ENCODE results near the gene PTH2R. TPM values are rescaled to one million over a fixed set of nuclear protein-coding genes. Genes with fewer than 3 reads are reported as not detected.

The PTH2R gene
- total and polyA plus RNA-seq, 2 experiments from 2014 or later: 0.18 to 0.38 TPM

- TF ChIP-seq ZNF462 (CRISPR knock-in tag; IDR thresholded peaks at IDR 0.05) (no peak), JUNB (IDR thresholded peaks at IDR 0.05; ENCODE audit: unreplicated experiment) (no peak), REST (IDR thresholded peaks at IDR 0.05; ENCODE audit: unreplicated experiment) (no peak), ZNF331 (CRISPR knock-in tag; IDR thresholded peaks at IDR 0.05; ENCODE audit: low read depth) (no peak), EZH2phosphoT487 (IDR thresholded peaks at IDR 0.05; ENCODE audit: unreplicated experiment) (no peak), POLR2AphosphoS5 (IDR thresholded peaks at IDR 0.05; ENCODE audit: low read depth) (no peak)
Measured at GRCh38 chr2:208501206-208501605, 94.6 kb downstream of the PTH2R start (continued).

GRCh38 chr2:208502288-208502687, 95.7 kb downstream of the PTH2R start:
- Histone ChIP-seq H3K27ac (ENCODE audit: low read depth) (no peak overlapping the region), H3K27me3 (ENCODE audit: insufficient read depth) (no peaks in the 10 kb centered on the region), H3K9me2 (ENCODE audit: insufficient read depth) (no peaks in the 10 kb centered on the region), H2AFZ (no peak overlapping the region), H3K4me3 (no peak overlapping the region), H3K4me2 (no peak overlapping the region), H3K36me3 (ENCODE audit: insufficient read depth) (no peaks in the 10 kb centered on the region), H3F3A (replicated peaks; ENCODE audit: low read depth) (no peaks in the 10 kb centered on the region), H4K20me1 (replicated peaks; ENCODE audit: insufficient read depth) (no peaks in the 10 kb centered on the region), H3K4me1 (ENCODE audit: insufficient read depth) (peaks cover 7% of the 10 kb centered on the region; the same call in 1 of the 2 replicates), H3K79me2 (replicated peaks; ENCODE audit: insufficient read depth) (no peaks in the 10 kb centered on the region)
- no peaks in the 10 kb centered on the region for H3K27me3 Mint-ChIP-seq (ENCODE audit: insufficient read depth, low read depth, poor library complexity)
- H3K4me3 Mint-ChIP-seq: no peak overlapping the region
- H3K4me1 Mint-ChIP-seq: peaks cover 7% of the 10 kb centered on the region; the same call in 2 of the 3 replicates
- ATAC-seq: no peak
- H3K9me3 Mint-ChIP-seq: peaks cover 2% of the 10 kb centered on the region; the same call in 1 of the 3 replicates
- H3K36me3 Mint-ChIP-seq (ENCODE audit: low read depth): peaks cover 3% of the 10 kb centered on the region; the same call in 2 of the 3 replicates
- no peak for DNase-seq (ENCODE audit: low spot score)
- no peak overlapping the region for H3K27ac Mint-ChIP-seq
- TF ChIP-seq POLR2AphosphoS5 (IDR thresholded peaks at IDR 0.05; ENCODE audit: low read depth): no peak
- no peak for TF ChIP-seq ZNF462 (CRISPR knock-in tag; IDR thresholded peaks at IDR 0.05)

All from GM23338 (cell line).